ENCODE results near the gene AQP12A.
"Not testable (repeated sequence)": the region's sequence is repeated elsewhere in the genome, so short reads cannot be mapped to it uniquely, and the experiment has no call there.

Gene AQP12A

GRCh38 chr2:240662681-240663080 lies 29.0 kb upstream of the AQP12A start:
- no peak for DNase-seq

GRCh38 chr2:240663546-240664190 lies 28.0 kb upstream of the AQP12A start:
- no peak for DNase-seq

GRCh38 chr2:240664622-240665021 lies 27.0 kb upstream of the AQP12A start:
- DNase-seq, result no peak

GRCh38 chr2:240670402-240670801 lies 21.3 kb upstream of the AQP12A start:
- no peak for DNase-seq

- no peak for DNase-seq
These were observed 20.7 kb upstream of the AQP12A start for GRCh38 chr2:240670950-240671349.

GRCh38 chr2:240672076-240672700 lies 19.5 kb upstream of the AQP12A start:
- DNase-seq, result no peak

GRCh38 chr2:240672701-240673190 lies 18.9 kb upstream of the AQP12A start:
- DNase-seq, result no peak

- DNase-seq, result not testable (repeated sequence)
These were observed 17.0 kb upstream of the AQP12A start for GRCh38 chr2:240674461-240675184.

- not testable (repeated sequence) for DNase-seq
These were observed 16.3 kb upstream of the AQP12A start for GRCh38 chr2:240675345-240675744.

GRCh38 chr2:240678043-240678442 lies 13.6 kb upstream of the AQP12A start:
- DNase-seq, result not testable (repeated sequence)

GRCh38 chr2:240678909-240679308 lies 12.8 kb upstream of the AQP12A start:
- not testable (repeated sequence) for DNase-seq

GRCh38 chr2:240680185-240680584 lies 11.5 kb upstream of the AQP12A start:
- not testable (repeated sequence) for DNase-seq

- DNase-seq, result not testable (repeated sequence)
These were observed 9.0 kb upstream of the AQP12A start, which contains the start of gene AQP12B for GRCh38 chr2:240682431-240683224. TSS of gene AQP12B (minus strand) at chr2:240682885. CDS start at chr2:240682837, 48 bp downstream.

- not testable (repeated sequence) for DNase-seq
These were observed 8.2 kb upstream of the AQP12A start for GRCh38 chr2:240683329-240683979.

- DNase-seq, result not testable (repeated sequence)
These were observed 7.5 kb upstream of the AQP12A start for GRCh38 chr2:240683980-240684728.

- DNase-seq, result no peak
These were observed 5.8 kb upstream of the AQP12A start for GRCh38 chr2:240685771-240686371.

- DNase-seq, result no peak
These were observed 5.2 kb upstream of the AQP12A start for GRCh38 chr2:240686460-240686859.

GRCh38 chr2:240687045-240687740 lies 4.5 kb upstream of the AQP12A start:
- DNase-seq, result no peak

- no peak for DNase-seq
These were observed 3.7 kb upstream of the AQP12A start for GRCh38 chr2:240687741-240688552.

- no peak for DNase-seq
These were observed 3.1 kb upstream of the AQP12A start for GRCh38 chr2:240688553-240688919.
